Omental fat pad (tissue), 4 donors: Measurements from ENCODE around the gene WDFY4. TPM values are rescaled to one million over a fixed set of nuclear protein-coding genes. Genes with fewer than 3 reads are reported as not detected.

Experiments
- ATAC-seq: fragments of 150-250 bp; one replicate; pipeline ENCODE4 v1.9.1; 2016; ENCODE audit warnings: mild to moderate bottlenecking, moderate library complexity; ENCODE audit not compliant: low FRiP score
- DNase-seq: peaks from one replicate; pipeline ENCODE4 v3.0.0-alpha.2; 2019; ENCODE audit warnings: low spot score
- total RNA-seq, 4 donors: library from RNA; depleted of rRNA; stranded (reverse); fragments of >200 nt; gene quantifications; one replicate each; pipeline ENCODE4 v1.1.0, GENCODE V29; 2016
- TF ChIP-seq, protein P1 (sequence below), 3 donors: fragments of 450-650 bp; IDR thresholded peaks; one replicate each; pipeline ENCODE4 v1.5.1; 2016 to 2017; ENCODE audit warnings: antibody characterized with exemption in 3 of 3, mild to moderate bottlenecking in 3 of 3, moderate library complexity in 2 of 3

WDFY4 gene
- total RNA-seq, 4 donors from 2014 or later, result 6.8 to 21.4 (median 10.5) TPM

DNA sequence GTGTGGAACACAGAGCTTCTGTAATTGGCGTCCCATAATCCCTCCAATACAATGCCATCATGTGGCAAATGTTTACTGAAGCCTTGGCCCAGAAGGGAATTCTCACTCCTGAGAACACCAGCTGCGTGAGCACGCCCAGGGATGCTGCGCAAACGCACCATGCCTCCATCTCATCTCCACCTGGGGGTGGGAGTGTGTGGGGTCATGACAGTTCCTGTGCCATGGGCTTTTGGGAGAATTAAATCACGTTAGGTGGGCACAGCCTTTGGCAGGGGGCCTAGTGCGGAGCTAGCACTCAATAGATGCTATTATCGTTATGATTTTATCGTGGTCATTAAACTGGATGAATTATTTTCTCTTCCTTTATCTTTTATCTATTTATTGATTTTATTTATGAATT, 15.8 kb downstream of the WDFY4 start:
- TF ChIP-seq, protein P1, sequence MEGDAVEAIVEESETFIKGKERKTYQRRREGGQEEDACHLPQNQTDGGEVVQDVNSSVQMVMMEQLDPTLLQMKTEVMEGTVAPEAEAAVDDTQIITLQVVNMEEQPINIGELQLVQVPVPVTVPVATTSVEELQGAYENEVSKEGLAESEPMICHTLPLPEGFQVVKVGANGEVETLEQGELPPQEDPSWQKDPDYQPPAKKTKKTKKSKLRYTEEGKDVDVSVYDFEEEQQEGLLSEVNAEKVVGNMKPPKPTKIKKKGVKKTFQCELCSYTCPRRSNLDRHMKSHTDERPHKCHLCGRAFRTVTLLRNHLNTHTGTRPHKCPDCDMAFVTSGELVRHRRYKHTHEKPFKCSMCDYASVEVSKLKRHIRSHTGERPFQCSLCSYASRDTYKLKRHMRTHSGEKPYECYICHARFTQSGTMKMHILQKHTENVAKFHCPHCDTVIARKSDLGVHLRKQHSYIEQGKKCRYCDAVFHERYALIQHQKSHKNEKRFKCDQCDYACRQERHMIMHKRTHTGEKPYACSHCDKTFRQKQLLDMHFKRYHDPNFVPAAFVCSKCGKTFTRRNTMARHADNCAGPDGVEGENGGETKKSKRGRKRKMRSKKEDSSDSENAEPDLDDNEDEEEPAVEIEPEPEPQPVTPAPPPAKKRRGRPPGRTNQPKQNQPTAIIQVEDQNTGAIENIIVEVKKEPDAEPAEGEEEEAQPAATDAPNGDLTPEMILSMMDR (IDR thresholded peaks at IDR 0.05), result no peak
- ATAC-seq, result no peak
- DNase-seq, result no peak

DNA sequence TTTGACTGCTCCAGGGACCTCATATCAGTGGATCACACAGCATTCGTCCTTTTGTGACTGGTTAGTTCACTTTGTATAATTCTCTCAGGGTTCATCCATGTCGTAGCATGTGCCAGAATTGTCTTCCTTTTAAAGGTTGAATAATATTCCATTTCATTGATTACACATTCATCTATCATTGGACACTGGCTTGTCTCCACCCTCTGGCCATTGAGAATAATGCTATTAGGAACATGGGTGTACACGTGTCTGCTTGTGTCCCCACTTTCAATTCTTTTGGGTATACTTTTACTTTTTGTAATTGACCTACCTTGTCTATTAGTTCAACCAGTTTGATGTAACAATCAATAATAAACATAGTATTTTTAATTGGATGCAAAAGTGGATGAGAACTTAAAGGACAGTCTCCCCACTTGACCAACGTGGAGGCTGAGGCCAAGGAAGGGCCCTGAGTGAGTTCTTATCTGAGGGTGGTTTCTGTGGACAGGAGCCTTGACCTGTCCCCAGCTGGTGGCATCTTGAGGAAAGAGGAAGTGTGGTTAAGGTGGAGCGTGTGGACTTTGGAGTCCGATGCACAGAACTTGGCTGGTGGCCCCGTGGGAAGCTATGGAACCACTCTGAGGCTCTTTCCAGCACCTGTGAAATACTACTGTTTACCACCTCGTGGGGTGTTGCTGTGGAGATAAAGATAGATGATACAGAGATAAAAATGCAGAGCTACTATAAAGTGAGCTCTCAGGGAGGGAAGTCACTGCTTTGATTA, 16.6 kb downstream of the WDFY4 start:
- TF ChIP-seq, protein P1 (IDR thresholded peaks at IDR 0.05), result no peak
- ATAC-seq (no peak), DNase-seq (no peak)

DNA sequence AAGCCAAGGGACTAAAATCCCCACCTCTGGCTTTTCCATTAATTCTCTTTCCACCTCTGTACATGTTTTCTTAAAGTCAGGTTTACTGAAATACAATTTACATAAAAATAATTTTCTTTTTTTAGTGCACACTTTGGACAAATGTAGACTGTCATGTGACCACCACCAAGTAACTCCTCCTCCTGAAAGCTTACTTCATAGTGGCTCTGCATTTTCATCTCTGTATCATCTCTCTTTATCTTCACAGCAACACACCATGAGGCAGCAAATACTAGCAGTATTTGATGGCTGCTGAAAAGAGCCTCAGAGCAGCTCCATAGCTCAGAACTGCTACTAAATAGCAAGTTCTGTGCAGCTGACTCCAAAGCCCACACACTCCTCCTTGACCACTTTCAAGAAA, 17.3 kb downstream of the WDFY4 start:
- TF ChIP-seq, protein P1 (IDR thresholded peaks at IDR 0.05), result no peak
- ATAC-seq (no peak), DNase-seq (no peak)

DNA sequence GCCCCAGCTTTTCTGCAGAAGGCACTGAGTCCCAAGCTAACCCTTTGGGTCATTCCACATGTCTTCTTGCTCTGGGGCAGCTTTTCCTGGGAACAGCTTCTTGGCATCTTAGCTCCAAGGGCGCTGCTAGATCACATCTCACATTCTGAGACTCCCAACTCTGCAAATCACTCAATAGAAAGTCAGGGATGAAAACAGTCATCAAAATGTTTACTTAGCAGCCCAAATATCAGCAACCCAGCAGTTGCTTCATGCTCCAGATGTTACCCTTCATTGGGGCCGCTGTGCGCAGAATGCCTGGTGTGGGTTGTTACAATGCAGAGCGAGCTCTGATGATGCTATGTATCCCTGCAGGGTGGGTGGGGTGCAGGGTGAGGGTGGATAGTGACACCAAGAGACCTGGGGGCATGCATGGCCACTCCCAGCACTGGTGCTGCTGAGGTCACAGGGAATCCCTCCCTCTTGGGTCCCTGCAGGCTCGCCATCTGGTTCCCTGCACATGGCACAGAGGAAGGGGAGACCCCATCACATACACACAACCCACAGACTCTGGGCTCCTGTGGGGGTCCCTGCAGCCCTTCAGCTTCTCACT, 19.0 kb downstream of the WDFY4 start:
- ATAC-seq (no peak), DNase-seq (no peak)
- TF ChIP-seq, protein P1 (IDR thresholded peaks at IDR 0.05), result no peak

DNA sequence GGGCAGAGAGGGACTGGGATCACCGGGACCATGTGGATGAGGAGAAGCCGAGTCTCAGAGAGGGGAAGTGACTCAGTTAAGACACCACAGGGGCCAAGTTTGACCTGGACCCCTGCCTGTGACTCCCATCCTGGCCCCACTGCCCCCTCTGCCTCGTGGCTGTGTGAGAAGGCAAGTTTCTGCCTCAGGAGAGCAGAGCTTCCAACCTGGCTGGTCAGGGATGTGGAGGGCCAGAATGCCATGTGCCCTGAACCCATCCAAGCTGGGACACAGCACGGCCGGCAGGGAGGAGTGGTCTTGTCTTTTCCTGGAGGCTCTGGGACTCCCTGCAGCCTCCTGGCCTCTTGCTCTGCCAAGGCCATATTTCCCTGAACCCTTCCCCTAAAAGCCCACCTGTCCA, 19.5 kb downstream of the WDFY4 start:
- ATAC-seq, result no peak
- DNase-seq, result no peak
- TF ChIP-seq, protein P1 (IDR thresholded peaks at IDR 0.05), result no peak

DNA sequence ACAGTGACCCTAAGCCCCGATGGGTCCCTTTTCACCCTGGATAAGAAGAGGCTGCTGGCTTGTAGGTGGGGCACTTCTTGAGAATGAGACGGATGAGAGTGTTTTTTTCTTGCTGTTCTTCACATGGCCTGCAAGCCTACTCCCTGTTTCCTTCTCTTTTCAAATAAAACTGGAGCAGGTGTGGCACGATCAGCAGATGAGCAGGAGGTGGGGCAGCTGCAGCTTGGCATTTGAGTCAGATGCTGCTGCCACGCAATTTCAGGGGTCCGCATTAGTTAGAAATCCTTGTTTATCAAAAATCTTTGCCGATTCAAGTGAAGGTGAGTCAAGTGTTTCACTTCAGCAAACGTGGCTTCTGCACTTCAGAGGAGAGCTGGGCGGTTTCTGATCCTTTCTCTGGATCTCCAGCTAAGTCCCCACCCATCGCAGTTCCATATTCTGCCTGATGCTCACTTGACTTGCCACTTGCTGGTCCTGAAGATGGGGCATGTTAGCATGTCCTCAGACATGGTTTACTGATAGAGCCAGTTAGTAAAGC, 20.8 kb downstream of the WDFY4 start:
- TF ChIP-seq, protein P1 (IDR thresholded peaks at IDR 0.05), result no peak
- ATAC-seq (no peak), DNase-seq (no peak)

DNA sequence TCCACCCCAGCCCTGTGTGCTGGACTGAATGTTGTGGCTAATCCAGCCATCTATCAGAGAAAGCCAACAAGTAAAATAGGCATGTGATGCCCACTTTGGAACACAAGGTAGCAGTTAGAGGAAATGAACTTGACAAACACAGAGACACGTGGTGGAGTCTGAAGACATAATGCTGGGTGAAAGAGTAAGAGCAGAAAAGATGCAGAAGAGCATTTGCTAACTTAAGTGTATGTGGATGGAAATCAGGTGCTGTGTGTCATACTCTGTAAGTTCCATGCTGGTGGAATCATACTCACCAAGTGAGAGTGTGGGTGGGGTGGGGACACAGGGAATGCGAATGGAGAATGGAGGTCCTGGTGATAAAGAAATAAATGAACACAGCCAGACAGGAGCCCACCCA, 22.8 kb downstream of the WDFY4 start:
- DNase-seq (no peak), ATAC-seq (no peak)
- TF ChIP-seq, protein P1 (IDR thresholded peaks at IDR 0.05), result no peak
